Renal cortex interstitium (tissue), 15 donors: Measurements from ENCODE around the gene HNRNPCL1. TPM values are rescaled to one million over a fixed set of nuclear protein-coding genes. Genes with fewer than 3 reads are reported as not detected.
"Not testable (repeated sequence)": the region's sequence is repeated elsewhere in the genome, so short reads cannot be mapped to it uniquely, and the experiment has no call there.

Experiments
- DNase-seq, 11 donors: peaks; one replicate each; pipeline ENCODE4 v3.0.0-alpha.2; 2013; ENCODE audit warnings: low read depth in 9 of 11, low spot score in 4 of 11; ENCODE audit errors: extremely low read depth in 1 of 11
- long read RNA-seq, 16 experiments: transcript quantifications; one replicate each; lab custom pipeline, GENCODE V29; 2026
- polyA plus RNA-seq, 3 donors: library from polyadenylated mRNA; unstranded; fragments of 120-200 nt; gene quantifications; one replicate each; pipeline ENCODE4 v1.2.1, GENCODE V29; 2013; ENCODE audit not compliant: insufficient read length in 3 of 3

Gene HNRNPCL1
- under 1 TPM; 0.33 to 0.39 (median 0.34) TPM for polyA plus RNA-seq
- long read RNA-seq, donor 1: 0 reads
- long read RNA-seq, donor 2: 0 reads
- long read RNA-seq, donor 3: 0 reads
- long read RNA-seq, donor 4: 0 reads
- long read RNA-seq, donor 5: 0 reads
- long read RNA-seq, donor 6: 0 reads
- long read RNA-seq, donor 7: 0 reads
- long read RNA-seq, donor 8: 0 reads
- long read RNA-seq, donor 9: 0 reads
- long read RNA-seq, donor 10: 0 reads
- long read RNA-seq, donor 11: 0 reads
- long read RNA-seq, donor 12: 0 reads
- long read RNA-seq, donor 13: 0 reads
- long read RNA-seq, donor 14: 0 reads
- long read RNA-seq, donor 15: 0 reads
- long read RNA-seq, donor 16: 0 reads

- DNase-seq: not testable (repeated sequence)
Observed at GRCh38 chr1:12848620-12849019, at the start of gene HNRNPCL1. HNRNPCL1 (minus strand) TSS chr1:12848720; CDS start chr1:12848289, 431 bp downstream.

DNA sequence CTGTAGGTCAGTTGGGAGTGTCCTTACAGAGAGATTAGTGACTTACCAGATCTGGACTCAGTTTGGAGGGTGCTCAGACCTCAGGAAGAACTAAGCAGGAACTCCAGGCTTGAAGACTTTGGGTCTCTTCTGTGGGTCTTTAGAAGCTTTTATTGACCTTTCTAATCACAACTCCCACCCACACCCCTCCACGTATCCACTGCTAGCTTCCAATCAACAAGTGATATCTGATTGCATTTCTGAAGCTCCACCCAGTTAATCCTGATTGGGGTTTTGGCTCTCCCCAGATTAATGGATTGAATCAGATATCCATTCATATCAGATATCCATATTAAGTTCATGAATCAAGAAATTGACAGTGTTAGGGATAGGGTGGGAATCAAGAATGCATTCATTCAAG lies 49.6 kb upstream of the HNRNPCL1 start, which contains the start of gene PRAMEF10:
Gene PRAMEF10 (minus strand): TSS at position 101 of the 400 bp plus-strand sequence. CDS start 2,423 bp downstream, outside the sequence.
- DNase-seq: not testable (repeated sequence)

GRCh38 chr1:12886101-12886500 lies 37.6 kb upstream of the HNRNPCL1 start, which contains the start of gene PRAMEF4:
PRAMEF4 (minus strand) TSS chr1:12886201; CDS start chr1:12883394, 2,807 bp downstream.
- DNase-seq: not testable (repeated sequence)

DNA sequence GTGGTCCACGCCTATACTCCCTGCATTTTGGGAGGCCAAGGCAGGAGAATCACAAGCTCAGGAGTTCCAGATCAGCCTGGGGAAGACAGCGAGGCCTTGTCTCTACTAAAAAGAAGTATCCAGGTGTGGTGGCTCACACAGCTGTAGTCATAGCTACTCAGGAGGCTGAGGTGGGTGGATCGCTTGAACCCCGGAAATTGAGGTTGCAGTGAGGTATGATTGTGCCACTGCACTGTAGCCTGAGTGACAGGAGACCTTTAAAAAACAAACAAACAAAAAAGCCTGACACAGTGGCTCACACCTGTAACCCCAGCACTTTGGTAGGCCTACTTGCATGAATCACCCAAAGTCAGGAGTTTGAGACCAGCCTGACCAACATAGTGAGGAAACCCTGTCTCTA lies 29.9 kb upstream of the HNRNPCL1 start:
- DNase-seq: not testable (repeated sequence)

- not testable (repeated sequence) for DNase-seq
Observed at GRCh38 chr1:12863131-12863880, 14.8 kb upstream of the HNRNPCL1 start.

- not testable (repeated sequence) for DNase-seq
Observed at GRCh38 chr1:12856786-12857185, 8.3 kb upstream of the HNRNPCL1 start, which contains the start of gene PRAMEF2. PRAMEF2 (plus strand) TSS chr1:12857086; CDS start chr1:12859010, 1,924 bp downstream.

DNA sequence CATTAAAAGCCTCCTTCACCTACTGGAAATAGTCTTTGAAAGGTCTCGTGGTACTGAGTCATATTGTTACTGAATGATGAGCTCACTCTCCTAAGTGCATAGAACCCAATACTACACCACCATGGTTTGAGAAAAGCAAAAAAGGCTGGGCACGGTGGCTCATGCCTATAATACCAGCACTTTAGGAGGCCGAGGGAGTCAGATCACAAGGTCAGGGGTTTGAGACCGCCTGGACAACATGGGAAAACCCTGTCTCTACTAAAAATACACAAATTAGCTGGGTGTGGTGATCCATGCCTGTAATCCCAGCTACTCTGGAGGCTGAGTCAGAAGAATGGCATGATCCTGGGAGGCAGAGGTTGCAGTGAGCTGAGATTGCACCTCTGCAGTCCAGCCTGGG lies 3.3 kb upstream of the HNRNPCL1 start:
- no peak for DNase-seq

DNA sequence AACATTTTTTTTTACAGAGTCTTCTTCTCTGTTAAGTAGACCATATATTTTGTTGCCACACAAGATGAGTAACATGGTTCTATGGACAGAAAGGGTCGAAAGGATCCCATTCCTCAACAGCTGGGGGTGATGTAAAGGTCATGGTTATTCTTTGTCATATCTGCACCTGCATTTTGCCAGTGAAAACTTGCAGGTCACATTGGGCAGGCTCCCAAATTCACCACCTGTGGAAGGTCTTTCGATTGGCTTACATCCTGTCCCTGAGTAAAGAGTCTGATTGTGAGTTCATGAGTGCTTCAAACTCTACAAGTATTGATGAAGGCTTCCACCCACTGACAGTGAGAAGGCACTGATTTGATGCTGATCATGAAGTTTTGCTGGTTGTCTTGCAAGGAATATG lies 15.3 kb downstream of the HNRNPCL1 start:
- not testable (repeated sequence) for DNase-seq

GRCh38 chr1:12831310-12831709 lies 17.2 kb downstream of the HNRNPCL1 start, which contains the start of gene PRAMEF11:
PRAMEF11 (minus strand) TSS chr1:12831410; CDS start chr1:12828789, 2,621 bp downstream.
- not testable (repeated sequence) for DNase-seq

DNA sequence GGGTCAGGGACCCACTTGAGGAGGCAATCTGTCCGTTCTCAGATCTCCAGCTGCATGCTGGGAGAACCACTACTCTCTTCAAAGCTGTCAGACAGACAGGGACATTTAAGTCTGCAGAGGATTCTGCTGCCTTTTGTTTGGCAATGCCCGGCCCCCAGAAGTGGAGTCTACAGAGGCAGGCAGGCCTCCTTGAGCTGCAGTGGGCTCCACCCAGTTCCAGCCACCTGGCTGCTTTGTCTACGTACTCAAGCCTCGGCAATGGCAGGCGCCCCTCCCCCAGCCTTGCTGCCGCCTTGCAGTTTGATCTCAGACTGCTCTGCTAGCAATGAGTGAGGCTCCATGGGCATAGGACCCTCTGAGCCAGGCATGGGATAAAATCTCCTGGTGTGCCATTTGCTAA lies 29.5 kb downstream of the HNRNPCL1 start:
- DNase-seq: not testable (repeated sequence)

DNA sequence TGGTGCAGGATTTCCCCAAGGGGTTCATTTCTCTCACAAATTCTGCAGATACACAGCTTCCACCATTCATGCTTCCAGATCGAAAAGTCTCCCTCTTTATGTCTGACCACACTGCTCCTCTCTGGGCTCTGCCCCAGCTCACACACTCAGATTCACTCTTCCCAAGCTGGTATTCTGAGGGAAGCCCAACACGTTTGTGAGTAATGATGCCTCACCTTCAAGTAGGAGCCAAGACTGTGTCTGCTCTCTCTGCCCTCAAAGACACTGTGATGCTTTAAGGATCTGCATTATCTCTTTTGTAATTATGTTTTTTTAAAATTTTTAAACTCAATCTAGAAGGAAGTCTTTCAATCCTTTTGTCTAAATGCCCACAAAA lies 37.1 kb downstream of the HNRNPCL1 start:
- DNase-seq: no peak

- DNase-seq: no peak
Observed at GRCh38 chr1:12810691-12811408, 37.7 kb downstream of the HNRNPCL1 start.

DNA sequence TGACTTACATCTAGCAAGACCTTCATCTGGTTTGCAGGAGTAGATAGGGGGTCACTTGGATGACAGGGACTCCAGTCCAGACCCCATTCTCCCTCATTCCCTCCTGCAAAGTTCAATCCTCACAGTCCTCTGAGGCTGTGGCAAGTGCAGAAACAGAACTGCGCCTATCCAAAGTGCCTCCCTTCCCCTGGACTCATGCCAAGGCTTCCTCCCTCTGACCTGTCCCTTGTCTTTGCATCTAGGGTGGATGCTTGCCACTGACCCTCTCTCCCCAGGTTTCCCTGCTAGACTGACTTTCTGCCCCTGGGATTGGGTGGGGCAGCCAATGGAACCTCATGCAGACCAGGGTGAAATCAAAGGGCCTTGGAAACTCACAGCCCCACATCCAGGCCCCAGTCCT lies 38.6 kb downstream of the HNRNPCL1 start:
- DNase-seq: no peak

- DNase-seq: no peak
Observed at GRCh38 chr1:12799730-12800129, 48.8 kb downstream of the HNRNPCL1 start.

GRCh38 chr1:12798911-12799310 lies 49.6 kb downstream of the HNRNPCL1 start:
- DNase-seq: no peak
